Osteoblast (primary cell): ENCODE results near the gene FAM13C. TPM values are rescaled to one million over a fixed set of nuclear protein-coding genes. Genes with fewer than 3 reads are reported as not detected.

Source experiments
- DNase-seq: peaks from one replicate; pipeline ENCODE4 v3.0.0; 2011; ENCODE audit warnings: low spot score, mixed read lengths; ENCODE audit not compliant: insufficient read length; ENCODE audit errors: missing footprints
- H2AFZ ChIP-seq: 2 replicates; pipeline ENCODE4 v1.6.0; 2011; ENCODE audit warnings: mild to moderate bottlenecking, low read length
- H3K27ac ChIP-seq: 2 replicates; pipeline ENCODE4 v1.5.1; 2011; ENCODE audit warnings: mild to moderate bottlenecking, low read depth, low read length, moderate library complexity
- H3K27me3 ChIP-seq: 2 replicates; pipeline ENCODE4 v1.6.0; 2012; ENCODE audit warnings: mild to moderate bottlenecking, control low read depth, inconsistent platforms, low read length, moderate library complexity; ENCODE audit not compliant: insufficient read depth
- H3K36me3 ChIP-seq: 2 replicates; pipeline ENCODE4 v1.5.1; 2011; ENCODE audit warnings: mild to moderate bottlenecking, low read length, control low read depth, moderate library complexity; ENCODE audit not compliant: insufficient read depth
- H3K4me1 ChIP-seq: 2 replicates; pipeline ENCODE4 v1.5.1; 2011; ENCODE audit warnings: mild to moderate bottlenecking, low read length, control low read depth, moderate library complexity; ENCODE audit not compliant: insufficient read depth
- H3K4me2 ChIP-seq: 2 replicates; pipeline ENCODE4 v1.6.0; 2011; ENCODE audit warnings: mild to moderate bottlenecking, low read length; ENCODE audit not compliant: insufficient read depth
- H3K4me3 ChIP-seq: fragments of 200-600 bp; sonication (generic); 3 replicates; pipeline ENCODE4 v1.5.1; 2012; ENCODE audit warnings: mild to moderate bottlenecking, low read length, inconsistent platforms; ENCODE audit not compliant: insufficient read depth
- H3K79me2 ChIP-seq: 2 replicates; pipeline ENCODE4 v1.6.0; 2012; ENCODE audit warnings: mild to moderate bottlenecking, low read length, control low read depth, inconsistent platforms; ENCODE audit not compliant: insufficient read depth
- H3K9me3 ChIP-seq: 2 replicates; pipeline ENCODE4 v1.5.1; 2011; ENCODE audit warnings: low read depth, low read length, control low read depth
- H4K20me1 ChIP-seq: 2 replicates; pipeline ENCODE4 v1.6.0; 2012; ENCODE audit warnings: mild to moderate bottlenecking, low read length, control low read depth; ENCODE audit not compliant: insufficient read depth
- total RNA-seq: library from RNA; depleted of rRNA; stranded (reverse); fragments of >200 nt; gene quantifications from 2 replicates; pipeline ENCODE4 v1.2.3, GENCODE V29; 2012
- TF ChIP-seq, protein P1 (sequence below): IDR thresholded peaks from 2 replicates; pipeline ENCODE4 v1.5.1; 2011; ENCODE audit warnings: mild to moderate bottlenecking, low read depth, low read length, moderate library complexity; ENCODE audit errors: extremely low read depth

The FAM13C gene
- total RNA-seq, 1 donor = 6.5 TPM

DNA sequence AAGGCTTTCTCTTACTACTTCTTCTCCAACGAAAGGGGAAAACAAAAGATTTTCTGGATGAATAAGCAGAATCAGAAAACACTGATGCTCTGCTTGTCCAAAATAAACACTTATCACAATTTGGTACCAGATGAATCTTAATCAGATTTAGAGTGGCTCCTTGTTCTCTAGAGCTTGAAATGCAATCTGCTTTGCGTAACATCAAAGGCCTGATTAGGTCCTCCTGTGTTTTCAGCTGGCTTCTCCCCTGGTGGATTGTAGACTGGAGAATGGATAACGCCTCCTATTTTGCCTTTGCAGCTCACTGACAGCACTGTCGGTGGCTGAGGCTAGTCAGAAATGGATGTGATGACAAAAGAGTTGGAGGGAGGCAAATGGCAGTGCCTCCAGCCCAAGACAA, 91.2 kb downstream of the FAM13C start:
- no peak overlapping the region for H2AFZ ChIP-seq
- H3K79me2 ChIP-seq = no peaks in the 10 kb centered on the region
- no peaks in the 10 kb centered on the region for H3K9me3 ChIP-seq
- TF ChIP-seq, protein P1, sequence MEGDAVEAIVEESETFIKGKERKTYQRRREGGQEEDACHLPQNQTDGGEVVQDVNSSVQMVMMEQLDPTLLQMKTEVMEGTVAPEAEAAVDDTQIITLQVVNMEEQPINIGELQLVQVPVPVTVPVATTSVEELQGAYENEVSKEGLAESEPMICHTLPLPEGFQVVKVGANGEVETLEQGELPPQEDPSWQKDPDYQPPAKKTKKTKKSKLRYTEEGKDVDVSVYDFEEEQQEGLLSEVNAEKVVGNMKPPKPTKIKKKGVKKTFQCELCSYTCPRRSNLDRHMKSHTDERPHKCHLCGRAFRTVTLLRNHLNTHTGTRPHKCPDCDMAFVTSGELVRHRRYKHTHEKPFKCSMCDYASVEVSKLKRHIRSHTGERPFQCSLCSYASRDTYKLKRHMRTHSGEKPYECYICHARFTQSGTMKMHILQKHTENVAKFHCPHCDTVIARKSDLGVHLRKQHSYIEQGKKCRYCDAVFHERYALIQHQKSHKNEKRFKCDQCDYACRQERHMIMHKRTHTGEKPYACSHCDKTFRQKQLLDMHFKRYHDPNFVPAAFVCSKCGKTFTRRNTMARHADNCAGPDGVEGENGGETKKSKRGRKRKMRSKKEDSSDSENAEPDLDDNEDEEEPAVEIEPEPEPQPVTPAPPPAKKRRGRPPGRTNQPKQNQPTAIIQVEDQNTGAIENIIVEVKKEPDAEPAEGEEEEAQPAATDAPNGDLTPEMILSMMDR = no peak
- no peak overlapping the region for H3K4me2 ChIP-seq
- DNase-seq = no peak
- no peaks in the 10 kb centered on the region for H4K20me1 ChIP-seq
- no peaks in the 10 kb centered on the region for H3K27me3 ChIP-seq
- H3K4me1 ChIP-seq = no peaks in the 10 kb centered on the region
- H3K27ac ChIP-seq = no peak overlapping the region
- no peaks in the 10 kb centered on the region for H3K36me3 ChIP-seq
- H3K4me3 ChIP-seq = no peak overlapping the region

DNA sequence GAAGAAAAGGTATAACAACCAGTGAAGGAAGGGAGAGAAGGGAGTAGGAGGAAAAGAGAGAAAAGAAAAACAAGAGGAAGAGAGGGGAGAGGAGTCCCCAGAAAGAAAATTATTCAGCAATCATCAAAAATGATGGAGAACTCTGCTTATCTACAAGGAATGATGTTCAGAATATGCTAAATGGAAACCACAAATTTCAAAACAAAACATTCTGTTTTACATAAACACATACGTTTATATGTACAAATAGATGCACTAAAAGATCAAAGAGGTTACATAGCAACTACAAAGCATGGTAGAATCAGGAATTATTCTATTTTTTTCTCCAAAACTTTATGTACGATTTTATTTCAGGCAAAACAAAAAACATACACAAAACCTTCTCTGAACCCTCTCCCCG, 91.9 kb downstream of the FAM13C start:
- no peak overlapping the region for H3K27ac ChIP-seq
- no peaks in the 10 kb centered on the region for H3K9me3 ChIP-seq
- H3K79me2 ChIP-seq = no peaks in the 10 kb centered on the region
- no peaks in the 10 kb centered on the region for H3K27me3 ChIP-seq
- TF ChIP-seq, protein P1 = no peak
- no peak overlapping the region for H2AFZ ChIP-seq
- H4K20me1 ChIP-seq = no peaks in the 10 kb centered on the region
- H3K4me2 ChIP-seq = no peak overlapping the region
- DNase-seq = no peak
- no peaks in the 10 kb centered on the region for H3K4me1 ChIP-seq
- H3K36me3 ChIP-seq = no peaks in the 10 kb centered on the region
- no peak overlapping the region for H3K4me3 ChIP-seq

DNA sequence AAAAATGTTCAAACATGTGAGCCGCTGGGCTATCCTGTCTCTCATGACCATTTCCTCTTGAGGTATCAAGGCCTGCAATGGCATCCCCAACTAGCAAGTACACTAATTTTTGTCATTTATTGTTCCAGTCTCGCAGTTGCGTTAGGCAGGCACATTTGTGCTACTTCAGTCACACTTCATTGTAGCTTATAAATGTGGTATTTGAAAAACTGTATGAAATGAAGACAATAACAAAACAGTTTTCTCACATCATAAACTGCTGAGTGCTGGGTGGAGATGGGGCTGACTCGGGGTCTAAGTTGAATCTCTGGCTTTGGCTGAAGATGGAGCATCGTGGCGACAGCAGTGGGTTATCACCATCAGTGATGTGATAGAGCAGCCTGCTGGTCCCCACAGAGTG, 92.7 kb downstream of the FAM13C start:
- no peak overlapping the region for H3K27ac ChIP-seq
- H3K36me3 ChIP-seq = no peaks in the 10 kb centered on the region
- H3K4me1 ChIP-seq = no peaks in the 10 kb centered on the region
- H3K9me3 ChIP-seq = no peaks in the 10 kb centered on the region
- no peaks in the 10 kb centered on the region for H3K27me3 ChIP-seq
- no peaks in the 10 kb centered on the region for H4K20me1 ChIP-seq
- no peak overlapping the region for H2AFZ ChIP-seq
- DNase-seq = no peak
- no peaks in the 10 kb centered on the region for H3K79me2 ChIP-seq
- no peak overlapping the region for H3K4me2 ChIP-seq
- H3K4me3 ChIP-seq = no peak overlapping the region
- TF ChIP-seq, protein P1 = no peak

DNA sequence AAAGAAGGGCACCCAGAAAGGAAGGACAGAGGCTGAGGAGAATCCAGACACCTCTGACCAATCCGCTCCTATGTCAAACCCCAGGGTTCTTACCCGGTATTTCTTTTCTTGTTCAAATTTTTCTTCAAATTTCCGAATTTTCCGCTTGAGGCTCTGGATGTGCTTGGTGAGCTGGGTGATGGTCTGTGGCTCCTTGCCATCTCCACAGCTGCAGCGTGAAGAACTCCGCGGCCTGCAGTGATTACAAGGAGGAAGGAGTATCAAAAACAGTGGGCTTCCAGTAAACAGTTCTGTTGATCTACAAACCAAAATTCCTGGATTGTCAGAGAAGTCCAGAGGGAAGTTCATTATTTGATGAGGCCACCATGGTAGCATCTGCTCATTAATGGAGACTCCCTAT, 93.9 kb downstream of the FAM13C start:
- no peaks in the 10 kb centered on the region for H3K36me3 ChIP-seq
- no peak overlapping the region for H3K4me3 ChIP-seq
- no peaks in the 10 kb centered on the region for H3K9me3 ChIP-seq
- H3K79me2 ChIP-seq = no peaks in the 10 kb centered on the region
- H3K4me2 ChIP-seq = no peak overlapping the region
- no peaks in the 10 kb centered on the region for H3K4me1 ChIP-seq
- H4K20me1 ChIP-seq = no peaks in the 10 kb centered on the region
- TF ChIP-seq, protein P1 = no peak
- DNase-seq = no peak
- H3K27ac ChIP-seq = no peak overlapping the region
- no peaks in the 10 kb centered on the region for H3K27me3 ChIP-seq
- no peak overlapping the region for H2AFZ ChIP-seq
